Astrocyte (in vitro differentiated cells and primary cell): ENCODE data around the gene PHOSPHO1. TPM values are rescaled to one million over a fixed set of nuclear protein-coding genes. Genes with fewer than 3 reads are reported as not detected.

Experiments
- DNase-seq: peaks from one replicate; pipeline ENCODE4 v3.0.0-alpha.2; 2010; ENCODE audit warnings: low read depth
- FAIRE-seq: peaks from 2 replicates; lab custom pipeline; 2011; peaks lifted over from hg19 to GRCh38; lab: Jason Lieb, UNC
- H2AFZ ChIP-seq: 2 replicates; pipeline ENCODE4 v1.6.0; 2012; ENCODE audit warnings: low read depth, low read length, inconsistent platforms
- H3K27ac ChIP-seq: 2 replicates; pipeline ENCODE4 v1.5.1; 2011; ENCODE audit warnings: low read depth, low read length, inconsistent platforms
- H3K27me3 ChIP-seq: 2 replicates; pipeline ENCODE4 v1.6.0; 2011; ENCODE audit warnings: low read length, inconsistent platforms; ENCODE audit not compliant: insufficient read depth
- H3K36me3 ChIP-seq: 2 replicates; pipeline ENCODE4 v1.5.1; 2011; ENCODE audit warnings: low read length, inconsistent platforms; ENCODE audit not compliant: insufficient read depth
- H3K4me1 ChIP-seq: 2 replicates; pipeline ENCODE4 v1.5.1; 2011; ENCODE audit warnings: low read length, inconsistent platforms; ENCODE audit not compliant: insufficient read depth
- H3K4me2 ChIP-seq: 2 replicates; pipeline ENCODE4 v1.6.0; 2012; ENCODE audit warnings: low read length, inconsistent platforms
- H3K4me3 ChIP-seq: 2 replicates; pipeline ENCODE4 v1.5.1; 2011; ENCODE audit warnings: low read depth, mild to moderate bottlenecking, low read length, inconsistent platforms; ENCODE audit not compliant: insufficient read depth
- H3K79me2 ChIP-seq: 2 replicates; pipeline ENCODE4 v1.6.0; 2012; ENCODE audit warnings: mild to moderate bottlenecking, low read length, inconsistent platforms; ENCODE audit not compliant: insufficient read depth
- H3K9ac ChIP-seq: 2 replicates; pipeline ENCODE4 v1.6.0; 2012; ENCODE audit warnings: mild to moderate bottlenecking, low read length, inconsistent platforms
- H3K9me3 ChIP-seq: 2 replicates; pipeline ENCODE4 v1.5.1; 2012; ENCODE audit warnings: low read depth, mild to moderate bottlenecking, low read length, inconsistent platforms; ENCODE audit not compliant: insufficient read depth
- H4K20me1 ChIP-seq: 2 replicates; pipeline ENCODE4 v1.6.0; 2012; ENCODE audit warnings: low read length, inconsistent platforms; ENCODE audit not compliant: insufficient read depth
- H3K27ac Mint-ChIP-seq: one replicate; pipeline ENCODE4 v1.8.0; 2021; ENCODE audit warnings: mild to moderate bottlenecking, mixed read lengths; ENCODE audit not compliant: unreplicated experiment
- H3K27me3 Mint-ChIP-seq: one replicate; pipeline ENCODE4 v1.8.0; 2021; ENCODE audit warnings: low read depth, mixed read lengths; ENCODE audit not compliant: unreplicated experiment
- H3K36me3 Mint-ChIP-seq: one replicate; pipeline ENCODE4 v1.8.0; 2021; ENCODE audit warnings: low read depth, mixed read lengths; ENCODE audit not compliant: unreplicated experiment
- H3K4me1 Mint-ChIP-seq: one replicate; pipeline ENCODE4 v1.8.0; 2021; ENCODE audit warnings: low read depth, mixed read lengths; ENCODE audit not compliant: unreplicated experiment
- H3K4me3 Mint-ChIP-seq: one replicate; pipeline ENCODE4 v1.8.0; 2021; ENCODE audit warnings: mild to moderate bottlenecking, moderate library complexity, mixed read lengths; ENCODE audit not compliant: unreplicated experiment
- H3K9me3 Mint-ChIP-seq: one replicate; pipeline ENCODE4 v1.8.0; 2021; ENCODE audit warnings: mild to moderate bottlenecking, mixed read lengths; ENCODE audit not compliant: unreplicated experiment
- EZH2 ChIP-seq: IDR thresholded peaks from 2 replicates; pipeline ENCODE4 v1.6.1; 2012; ENCODE audit warnings: mild to moderate bottlenecking, low read length, inconsistent platforms; ENCODE audit not compliant: insufficient read depth
- total RNA-seq: library from RNA; stranded (reverse); gene quantifications from 2 replicates; pipeline ENCODE4 v1.2.1, GENCODE V29; 2021
- TF ChIP-seq, protein P1 (sequence below): IDR thresholded peaks from 2 replicates; pipeline ENCODE4 v1.5.1; 2011; ENCODE audit warnings: low read depth, mild to moderate bottlenecking, inconsistent platforms, low read length, moderate library complexity; ENCODE audit not compliant: insufficient read depth

Gene PHOSPHO1
- total RNA-seq, 1 donor from 2014 or later = 0.95 TPM

DNA sequence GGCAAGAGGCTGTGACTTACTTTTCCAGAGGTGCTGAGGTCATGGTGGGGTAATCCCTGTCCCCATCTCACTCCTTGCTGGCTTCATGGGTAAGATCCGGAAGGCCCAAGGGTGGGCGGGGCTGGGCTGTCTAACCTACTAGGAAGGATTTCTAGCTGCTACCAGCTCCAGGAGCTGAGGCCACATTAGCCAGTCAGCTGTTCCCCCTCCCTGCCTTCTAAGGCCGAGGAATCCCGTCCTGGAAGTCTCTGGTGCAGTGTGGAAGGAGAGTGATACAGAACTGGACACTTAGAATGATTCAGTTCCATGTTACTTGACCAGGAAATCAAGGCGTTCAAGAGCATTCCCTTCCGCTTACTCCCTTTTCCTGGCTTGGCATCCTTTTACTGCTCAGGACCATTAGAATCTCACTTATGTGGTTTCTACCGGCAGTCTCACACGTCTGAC lies 29.1 kb downstream of the PHOSPHO1 start:
- H3K79me2 ChIP-seq = no peaks in the 10 kb centered on the region
- H4K20me1 ChIP-seq = no peaks in the 10 kb centered on the region
- peaks cover 15% of the 10 kb centered on the region for H3K27me3 Mint-ChIP-seq
- peaks cover 11% of the 10 kb centered on the region for H3K9me3 Mint-ChIP-seq
- no peaks in the 10 kb centered on the region for H3K27me3 ChIP-seq
- no peak overlapping the region for H3K9ac ChIP-seq
- DNase-seq (peak; percentile 90), FAIRE-seq (peak; percentile 47)
- H3K36me3 Mint-ChIP-seq = no peaks in the 10 kb centered on the region
- no peak overlapping the region for H3K27ac Mint-ChIP-seq
- H3K36me3 ChIP-seq = no peaks in the 10 kb centered on the region
- H3K4me1 ChIP-seq = peaks cover 10% of the 10 kb centered on the region
- no peak overlapping the region for H3K4me3 Mint-ChIP-seq
- H2AFZ ChIP-seq = peak overlapping the region; percentile 32
- peak overlapping the region; percentile 23 for H3K27ac ChIP-seq
- H3K4me1 Mint-ChIP-seq = peaks cover 6% of the 10 kb centered on the region
- H3K9me3 ChIP-seq = no peaks in the 10 kb centered on the region
- H3K4me3 ChIP-seq = no peak overlapping the region
- TF ChIP-seq, protein P1, sequence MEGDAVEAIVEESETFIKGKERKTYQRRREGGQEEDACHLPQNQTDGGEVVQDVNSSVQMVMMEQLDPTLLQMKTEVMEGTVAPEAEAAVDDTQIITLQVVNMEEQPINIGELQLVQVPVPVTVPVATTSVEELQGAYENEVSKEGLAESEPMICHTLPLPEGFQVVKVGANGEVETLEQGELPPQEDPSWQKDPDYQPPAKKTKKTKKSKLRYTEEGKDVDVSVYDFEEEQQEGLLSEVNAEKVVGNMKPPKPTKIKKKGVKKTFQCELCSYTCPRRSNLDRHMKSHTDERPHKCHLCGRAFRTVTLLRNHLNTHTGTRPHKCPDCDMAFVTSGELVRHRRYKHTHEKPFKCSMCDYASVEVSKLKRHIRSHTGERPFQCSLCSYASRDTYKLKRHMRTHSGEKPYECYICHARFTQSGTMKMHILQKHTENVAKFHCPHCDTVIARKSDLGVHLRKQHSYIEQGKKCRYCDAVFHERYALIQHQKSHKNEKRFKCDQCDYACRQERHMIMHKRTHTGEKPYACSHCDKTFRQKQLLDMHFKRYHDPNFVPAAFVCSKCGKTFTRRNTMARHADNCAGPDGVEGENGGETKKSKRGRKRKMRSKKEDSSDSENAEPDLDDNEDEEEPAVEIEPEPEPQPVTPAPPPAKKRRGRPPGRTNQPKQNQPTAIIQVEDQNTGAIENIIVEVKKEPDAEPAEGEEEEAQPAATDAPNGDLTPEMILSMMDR = no peak
- TF ChIP-seq EZH2 = no peak
- H3K4me2 ChIP-seq = peak overlapping the region; percentile 47

DNA sequence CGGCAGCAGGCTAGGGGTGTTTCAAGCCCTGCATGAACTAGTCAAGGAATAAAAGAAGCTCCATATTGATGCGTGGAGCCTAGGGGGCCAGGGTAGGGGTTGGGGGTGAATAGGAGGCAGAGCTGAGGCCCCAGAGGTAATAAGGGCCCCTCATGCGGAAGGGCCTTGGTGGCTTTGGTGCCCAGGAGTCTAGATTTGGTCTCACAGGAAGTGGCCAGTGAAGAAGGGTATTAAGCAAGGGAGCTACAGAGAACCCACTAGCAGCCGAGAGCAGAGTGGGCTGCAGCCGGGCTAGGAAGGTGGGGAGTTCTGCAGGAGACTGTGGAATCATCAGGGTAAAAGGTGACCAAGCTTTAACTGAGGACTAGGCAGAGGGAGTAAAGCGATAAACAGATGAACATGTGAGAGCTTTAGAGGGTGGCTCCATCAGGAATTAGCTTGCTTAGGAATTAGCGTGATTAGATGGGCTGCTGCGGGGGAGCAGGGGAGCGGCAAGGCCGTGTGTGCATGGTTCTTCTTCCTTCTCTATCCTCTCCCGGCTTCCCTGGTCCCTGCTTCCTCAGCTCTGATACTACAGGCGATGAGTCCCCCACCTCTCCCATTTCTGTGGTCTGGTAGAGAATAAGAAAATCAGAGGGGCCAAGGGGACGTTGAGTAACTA lies 30.0 kb downstream of the PHOSPHO1 start:
- no peak for FAIRE-seq
- Mint-ChIP-seq H3K27ac (peak overlapping the region; percentile 26), H3K27me3 (peaks cover 6% of the 10 kb centered on the region), H3K4me3 (no peak overlapping the region), H3K36me3 (no peaks in the 10 kb centered on the region), H3K9me3 (peaks cover 11% of the 10 kb centered on the region), H3K4me1 (peaks cover 6% of the 10 kb centered on the region)
- Histone ChIP-seq H3K4me1 (peaks cover 10% of the 10 kb centered on the region), H3K4me3 (no peak overlapping the region), H3K9me3 (no peaks in the 10 kb centered on the region), H3K36me3 (no peaks in the 10 kb centered on the region), H3K27ac (no peak overlapping the region), H2AFZ (no peak overlapping the region), H3K4me2 (no peak overlapping the region), H3K79me2 (no peaks in the 10 kb centered on the region), H3K27me3 (no peaks in the 10 kb centered on the region), H3K9ac (no peak overlapping the region), H4K20me1 (no peaks in the 10 kb centered on the region)
- TF ChIP-seq, protein P1 = no peak
- TF ChIP-seq EZH2 = no peak
- DNase-seq = no peak

DNA sequence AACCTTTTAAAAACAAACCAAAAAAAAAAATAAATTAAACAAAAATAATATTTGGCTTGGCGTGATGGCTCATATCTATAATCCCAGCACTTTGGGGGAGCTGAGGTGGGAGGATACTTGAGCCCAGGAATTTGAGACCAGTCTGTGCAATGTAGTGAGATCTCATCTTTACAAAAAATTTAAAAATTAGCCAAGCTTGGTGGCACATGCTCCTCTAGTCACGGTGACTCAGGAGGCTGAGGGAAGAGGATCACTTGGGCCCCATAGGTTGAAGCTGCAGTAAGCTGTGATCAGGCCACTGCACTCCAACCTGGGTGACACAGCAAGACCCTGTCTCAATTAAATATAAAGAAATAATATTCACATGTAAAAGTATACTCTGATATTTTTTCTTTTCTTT lies 32.4 kb downstream of the PHOSPHO1 start:
- Histone ChIP-seq H2AFZ (no peak overlapping the region), H3K4me2 (no peak overlapping the region), H3K4me1 (peaks cover 16% of the 10 kb centered on the region), H3K4me3 (no peak overlapping the region), H3K27me3 (no peaks in the 10 kb centered on the region), H3K9me3 (no peaks in the 10 kb centered on the region), H3K9ac (no peak overlapping the region), H3K36me3 (no peaks in the 10 kb centered on the region), H4K20me1 (no peaks in the 10 kb centered on the region), H3K27ac (no peak overlapping the region), H3K79me2 (no peaks in the 10 kb centered on the region)
- Mint-ChIP-seq H3K36me3 (no peaks in the 10 kb centered on the region), H3K4me3 (no peak overlapping the region), H3K27me3 (no peaks in the 10 kb centered on the region), H3K4me1 (peaks cover 12% of the 10 kb centered on the region), H3K9me3 (peaks cover 7% of the 10 kb centered on the region), H3K27ac (no peak overlapping the region)
- DNase-seq = no peak
- no peak for FAIRE-seq
- TF ChIP-seq, protein P1 = no peak
- no peak for TF ChIP-seq EZH2
